ENCODE measurements around the gene GIPC3.

Gene GIPC3

GRCh38 chr19:3604987-3605343 is 19.7 kb downstream of the GIPC3 start:
- no peak overlapping the region for H3K27ac ChIP-seq

GRCh38 chr19:3605361-3605760 is 20.1 kb downstream of the GIPC3 start:
- no peak overlapping the region for H3K27ac ChIP-seq
- TF ChIP-seq CTCF (conservative IDR thresholded peaks at IDR 0.05): no peak

More at GRCh38 chr19:3604987-3605343, 19.7 kb downstream of the GIPC3 start:
- no peak for TF ChIP-seq CTCF (conservative IDR thresholded peaks at IDR 0.05)

- TF ChIP-seq CTCF (conservative IDR thresholded peaks at IDR 0.05): no peak
- H3K27ac ChIP-seq: peak overlapping the region; percentile 47; the same call in 1 of the 2 replicates
Observed at GRCh38 chr19:3605770-3606169, 20.5 kb downstream of the GIPC3 start.

GRCh38 chr19:3606174-3606689 is 21.0 kb downstream of the GIPC3 start:
- peak overlapping the region; percentile 47; the same call in 1 of the 2 replicates for H3K27ac ChIP-seq
- no peak for TF ChIP-seq CTCF (conservative IDR thresholded peaks at IDR 0.05)

- TF ChIP-seq CTCF (conservative IDR thresholded peaks at IDR 0.05): no peak
- peak within 1 kb of the TSS; percentile 47; the same call in 1 of the 2 replicates for H3K27ac ChIP-seq
Observed at GRCh38 chr19:3606690-3607289, 21.5 kb downstream of the GIPC3 start, which contains the start of gene TBXA2R. TSS of gene TBXA2R (minus strand) at chr19:3606875. CDS start at chr19:3600634, 6,241 bp downstream.

GRCh38 chr19:3607303-3608078 is 22.2 kb downstream of the GIPC3 start:
- peak overlapping the region; percentile 47; the same call in 1 of the 2 replicates for H3K27ac ChIP-seq
- TF ChIP-seq CTCF (conservative IDR thresholded peaks at IDR 0.05): no peak

- H3K27ac ChIP-seq: no peak overlapping the region
- no peak for TF ChIP-seq CTCF (conservative IDR thresholded peaks at IDR 0.05)
Observed at GRCh38 chr19:3608079-3608641, 22.9 kb downstream of the GIPC3 start.
